NCI-H146 treated with DMSO at 0.1 percent for 48 hours (cell line): ENCODE data around the gene TPH2.

ENCODE experiments used
- DNase-seq: peaks from one replicate; lab custom pipeline; 2025; ENCODE audit not compliant: unreplicated experiment; lab: John Stamatoyannopoulos, UW

The TPH2 gene

DNA sequence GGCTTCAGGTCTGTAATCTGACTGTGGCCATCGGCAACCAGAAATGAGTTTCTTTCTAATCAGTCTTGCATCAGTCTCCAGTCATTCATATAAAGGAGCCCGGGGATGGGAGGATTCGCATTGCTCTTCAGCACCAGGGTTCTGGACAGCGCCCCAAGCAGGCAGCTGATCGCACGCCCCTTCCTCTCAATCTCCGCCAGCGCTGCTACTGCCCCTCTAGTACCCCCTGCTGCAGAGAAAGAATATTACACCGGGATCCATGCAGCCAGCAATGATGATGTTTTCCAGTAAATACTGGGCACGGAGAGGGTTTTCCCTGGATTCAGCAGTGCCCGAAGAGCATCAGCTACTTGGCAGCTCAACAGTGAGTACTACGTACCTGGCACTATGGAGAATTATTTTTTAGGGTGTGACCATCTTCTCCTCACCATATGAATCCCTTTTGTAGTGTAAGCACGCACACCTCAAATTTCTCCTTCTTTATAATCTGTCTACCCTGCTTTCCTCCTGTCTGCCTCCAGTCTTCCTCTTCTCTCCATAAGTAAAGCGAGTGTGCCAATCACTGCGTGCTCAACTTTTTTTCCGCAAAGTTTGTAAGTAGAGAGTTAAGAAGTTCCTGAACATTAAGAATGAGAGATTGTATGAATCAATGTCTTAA, at the start of gene TPH2:
TSS of gene TPH2 (plus strand) at position 118 of the 658 bp plus-strand sequence. CDS start at position 260, 142 bp downstream.
- DNase-seq, result peak; percentile 81

DNA sequence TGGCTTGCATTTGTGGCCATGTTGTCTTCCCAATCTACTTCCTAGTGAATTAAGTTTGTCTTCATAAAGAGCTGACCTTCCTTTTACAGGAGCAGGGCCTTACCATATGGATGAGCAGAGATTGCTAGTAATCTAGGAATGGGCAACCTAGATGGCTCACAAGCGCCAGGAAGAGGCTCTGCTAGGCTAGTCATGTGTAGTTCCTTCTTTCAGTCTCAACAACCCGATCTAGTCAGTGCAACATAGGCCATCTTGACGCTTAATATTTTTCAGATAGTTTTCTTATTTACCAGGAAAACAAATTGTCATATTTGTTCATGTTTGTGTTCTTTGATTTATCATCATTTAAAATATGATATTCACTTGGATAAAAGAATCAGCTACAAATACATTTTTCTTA, 48.2 kb upstream of the TPH2 start:
- no peak for DNase-seq

DNA sequence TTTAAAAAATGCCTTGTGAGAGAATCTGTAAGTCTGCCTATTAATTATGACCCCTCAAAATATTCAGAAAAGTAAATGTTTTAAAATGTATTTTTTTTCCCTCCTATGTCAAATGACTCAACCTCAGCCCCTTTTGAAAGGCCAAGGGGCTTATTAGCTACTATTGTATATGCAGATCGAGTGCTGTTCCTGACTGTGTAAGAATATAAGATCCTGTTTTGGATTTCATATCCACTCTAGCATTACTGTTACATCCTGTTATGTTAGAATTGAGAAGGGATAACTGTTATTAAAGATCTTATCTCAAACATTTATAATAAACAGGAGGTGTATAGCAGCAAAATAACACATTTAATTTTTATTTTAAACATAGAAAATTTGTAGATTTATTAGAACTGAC, 46.6 kb upstream of the TPH2 start:
- DNase-seq, result no peak

DNA sequence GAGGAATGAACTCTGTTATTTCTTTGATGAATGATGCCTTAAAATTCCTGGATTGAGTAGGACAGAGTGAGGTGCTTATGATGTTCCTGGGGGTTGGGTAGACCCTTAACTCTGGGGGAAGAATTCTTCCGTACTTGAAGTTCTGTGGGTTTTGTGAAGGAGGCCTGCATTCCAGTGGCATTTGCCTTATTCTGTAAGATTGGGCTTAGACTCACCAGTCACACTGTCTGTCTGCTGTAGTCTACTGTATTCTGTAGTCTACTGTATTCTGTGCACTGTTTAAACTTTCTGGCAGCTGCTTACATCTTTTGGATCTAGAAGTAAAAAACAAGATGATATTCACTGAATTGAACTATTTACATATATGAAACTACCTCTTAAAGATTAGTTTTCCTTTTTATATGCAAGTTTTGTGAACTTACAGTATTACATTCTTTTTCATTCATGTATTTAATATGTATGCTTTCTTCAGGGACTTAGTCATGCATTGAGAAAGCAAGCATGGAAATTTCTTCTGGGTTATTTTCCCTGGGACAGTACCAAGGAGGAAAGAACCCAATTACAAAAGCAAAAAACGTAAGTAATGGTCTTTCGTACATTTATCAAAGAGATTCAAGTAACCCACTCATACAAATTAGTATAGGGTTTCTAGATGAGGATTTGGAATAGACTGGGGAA, 42.3 kb upstream of the TPH2 start:
- no peak for DNase-seq

DNA sequence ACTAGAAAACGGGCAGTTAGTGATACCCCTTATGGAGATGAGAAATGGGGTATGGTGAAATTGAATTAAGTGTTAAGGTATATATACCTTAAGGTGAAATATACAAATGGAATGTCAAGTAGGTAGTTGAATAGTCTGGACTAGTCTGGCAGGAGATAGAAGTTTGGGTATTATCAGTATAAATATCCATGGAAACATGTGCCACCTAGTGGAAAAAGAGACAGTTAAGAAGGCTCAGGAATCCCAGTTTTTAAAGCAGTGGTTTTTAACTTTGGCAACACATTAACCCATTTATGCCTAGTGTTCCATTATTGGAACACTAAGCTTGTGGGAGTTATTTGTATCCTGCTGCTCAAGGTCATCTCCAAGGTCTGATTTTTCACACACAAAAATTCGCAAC, 38.6 kb upstream of the TPH2 start:
- no peak for DNase-seq

DNA sequence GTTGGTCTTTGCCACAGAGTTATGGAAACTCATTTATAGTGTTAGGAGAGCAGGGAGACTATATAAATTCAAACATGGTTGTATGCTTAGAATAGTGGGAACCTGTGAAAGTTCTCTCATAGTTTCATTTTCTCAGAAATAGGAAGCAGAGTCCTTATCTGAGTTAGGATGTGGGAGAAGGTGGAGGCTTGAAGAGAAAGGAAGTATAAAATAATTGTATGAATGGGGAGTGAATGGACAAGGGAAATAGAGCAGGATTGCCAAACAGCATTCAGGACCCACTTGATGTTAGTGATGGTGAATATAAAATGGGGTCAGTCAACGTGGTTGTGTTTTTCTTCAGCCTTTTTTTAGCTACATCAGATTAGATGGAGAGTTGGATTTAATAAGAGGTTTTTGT, 34.0 kb upstream of the TPH2 start:
- DNase-seq, result no peak

DNA sequence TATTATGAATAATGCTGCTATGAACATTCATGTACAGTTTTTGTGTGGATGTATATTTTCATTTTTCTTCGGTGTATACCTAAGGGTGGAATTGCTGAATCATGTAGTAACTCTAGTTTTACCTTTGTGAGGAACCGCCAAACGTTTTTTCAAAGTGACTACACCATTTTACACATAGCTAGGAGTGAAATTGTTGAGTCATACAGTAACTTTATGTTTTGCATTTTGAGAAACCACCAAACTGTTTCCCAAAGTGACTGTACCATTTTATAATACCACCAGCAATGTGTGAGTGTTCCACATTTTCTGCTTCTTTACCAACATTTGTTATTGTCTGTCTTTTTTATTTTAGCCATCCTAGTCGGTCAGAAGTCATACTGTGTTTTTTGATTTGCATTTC, 3.1 kb upstream of the TPH2 start:
- no peak for DNase-seq

DNA sequence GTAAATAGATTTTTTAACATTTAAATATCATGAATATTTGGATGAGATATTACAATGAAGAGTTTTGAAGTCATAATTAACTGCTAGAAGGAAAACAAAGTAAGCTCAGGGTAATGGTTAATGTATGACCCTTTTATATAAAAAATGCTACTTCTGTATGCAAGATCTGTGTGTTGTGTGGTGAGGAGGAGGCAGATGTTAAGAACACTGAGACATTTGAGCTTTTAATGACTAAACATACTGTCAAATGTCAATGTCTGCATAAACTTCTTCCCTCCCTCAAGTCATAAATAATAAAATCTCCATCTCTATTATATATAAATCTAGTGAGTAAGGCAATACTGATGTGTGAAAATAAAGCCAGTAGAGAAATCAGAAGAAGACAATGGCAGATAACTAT, 1.4 kb downstream of the TPH2 start:
- no peak for DNase-seq

DNA sequence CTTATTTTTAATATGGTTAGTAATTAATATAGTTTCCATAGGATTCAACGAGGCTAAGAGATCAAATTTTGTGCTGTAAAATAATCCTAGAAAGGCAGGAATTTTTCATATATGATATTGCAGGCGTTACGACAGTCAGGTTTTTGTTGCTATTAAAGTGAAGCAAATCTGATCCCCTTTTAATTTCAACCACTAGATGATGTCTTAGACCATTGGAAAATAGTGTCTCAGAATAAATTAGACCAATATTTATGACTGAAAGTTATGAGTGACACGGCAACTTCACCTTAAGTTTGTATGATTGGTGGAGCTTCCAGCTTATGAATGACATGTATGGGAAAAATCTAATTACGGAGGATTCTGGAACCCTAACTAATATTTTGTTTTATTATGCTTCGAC, 2.5 kb downstream of the TPH2 start:
- no peak for DNase-seq

DNA sequence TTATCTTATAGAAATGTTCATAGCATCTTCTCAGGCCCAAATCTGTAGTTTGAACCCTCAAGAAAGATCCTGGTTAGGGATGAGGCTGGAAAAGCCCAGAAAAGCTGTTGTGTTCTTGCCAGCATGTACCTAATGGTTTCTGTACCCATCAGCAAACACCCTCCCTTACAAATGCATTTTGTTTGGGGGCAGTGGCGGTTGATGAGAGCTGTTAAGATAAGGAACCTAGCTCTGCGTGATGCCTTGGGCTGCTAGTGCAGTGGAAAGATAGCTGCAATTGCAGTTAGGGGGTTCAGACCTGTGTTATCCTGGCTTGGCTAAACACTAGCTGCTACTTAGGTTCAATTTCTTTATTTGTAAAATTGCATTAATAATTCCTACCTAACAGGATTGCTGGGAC, 3.6 kb downstream of the TPH2 start:
- DNase-seq, result peak; percentile 52

DNA sequence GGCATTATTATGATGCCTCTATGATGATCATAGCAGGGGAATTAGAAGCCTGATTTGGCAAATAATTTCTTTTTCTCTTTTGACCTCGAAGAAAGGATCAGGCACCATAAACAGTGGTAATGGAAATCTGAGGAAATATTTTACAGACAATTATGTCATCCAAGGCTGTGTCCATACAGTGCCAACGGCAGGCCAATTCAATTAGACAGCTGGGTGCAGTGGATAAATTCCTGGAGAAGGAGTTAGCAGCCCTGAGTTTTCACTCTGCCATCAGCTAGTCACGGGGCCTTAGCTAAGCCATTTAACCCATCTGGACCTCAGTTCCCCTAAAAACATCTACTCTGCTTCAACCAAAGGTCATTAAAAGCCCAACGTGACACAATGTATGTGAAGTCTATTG, 4.1 kb downstream of the TPH2 start:
- DNase-seq, result no peak

DNA sequence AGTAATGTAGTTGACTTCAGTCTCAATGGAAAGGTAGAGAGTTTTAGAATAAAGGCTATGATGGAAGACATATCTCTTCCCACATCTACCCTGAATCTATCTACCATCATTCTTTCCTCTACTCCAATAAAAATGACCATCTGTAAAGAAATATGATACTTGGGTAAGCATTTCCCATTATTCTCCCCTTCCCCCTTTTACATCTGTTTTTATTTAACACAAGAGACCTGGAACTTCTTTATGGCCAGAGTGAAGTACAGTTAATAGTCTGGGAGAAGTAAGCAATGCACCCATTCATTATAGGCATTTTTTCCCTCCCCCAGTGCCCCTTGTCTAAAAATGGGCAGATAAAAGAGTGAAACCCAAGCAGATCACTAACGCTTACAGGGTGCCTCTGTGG, 6.5 kb downstream of the TPH2 start:
- no peak for DNase-seq

DNA sequence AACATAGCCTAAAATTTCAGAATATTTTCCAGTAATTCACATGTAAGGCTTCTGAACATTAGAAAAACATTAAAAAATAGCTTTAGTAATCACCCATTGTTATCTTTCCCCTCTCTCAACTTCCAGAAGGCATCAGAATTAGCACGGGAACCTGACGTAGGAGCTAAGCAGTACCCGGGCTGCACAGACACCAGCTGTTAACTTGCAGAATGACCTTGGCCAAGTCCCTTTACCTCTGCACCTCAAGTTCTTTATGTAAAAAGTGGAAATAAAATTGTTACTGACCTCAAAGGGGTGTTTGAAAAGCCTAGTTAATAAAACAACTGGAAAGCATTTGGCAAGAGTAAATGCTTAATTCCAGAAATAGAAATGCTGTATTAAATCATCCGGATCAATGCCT, 7.2 kb downstream of the TPH2 start:
- DNase-seq, result no peak

DNA sequence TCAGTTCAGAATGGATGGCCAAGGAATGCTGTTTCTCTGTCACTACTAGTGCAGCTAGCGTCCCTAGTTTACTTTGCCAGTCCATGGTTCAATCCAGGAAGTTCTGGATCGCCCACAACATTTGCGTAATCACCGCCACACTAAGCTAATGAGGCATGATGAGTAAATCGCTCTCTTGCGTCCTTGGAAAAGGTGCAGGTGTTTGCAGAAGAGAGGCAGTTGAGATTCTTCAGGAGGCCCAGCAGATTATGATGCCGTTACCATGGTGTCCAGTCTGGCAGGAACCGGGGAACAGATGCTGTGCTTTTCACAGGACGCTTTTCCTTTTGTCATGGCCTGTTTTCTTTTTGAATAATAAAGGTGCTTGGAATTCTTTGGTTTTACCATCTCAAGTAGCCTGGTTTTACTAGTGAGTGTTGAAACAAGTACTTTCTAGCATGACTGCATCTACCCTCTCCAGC, 9.0 kb downstream of the TPH2 start:
- peak; percentile 97 for DNase-seq

DNA sequence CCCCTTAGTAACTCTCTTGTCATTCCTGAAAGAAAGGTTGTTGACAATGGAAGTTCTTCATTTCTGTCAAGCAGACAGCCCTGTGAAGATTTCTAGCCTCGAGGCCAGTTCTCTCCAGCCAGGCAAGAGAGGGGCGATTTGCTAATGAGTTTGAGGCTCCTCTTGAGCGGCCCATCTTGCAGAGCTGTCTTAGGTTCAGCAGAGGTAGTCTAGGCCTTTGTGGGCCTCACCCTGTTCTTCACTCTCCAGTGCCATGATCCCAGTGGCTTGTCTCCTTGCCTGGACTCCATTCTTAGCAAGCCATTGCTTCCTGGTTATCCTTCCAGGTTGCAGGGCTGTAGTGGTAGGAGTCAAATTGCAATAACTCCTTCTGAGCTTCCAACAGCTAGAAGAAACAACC, 9.7 kb downstream of the TPH2 start:
- peak; percentile 33 for DNase-seq

DNA sequence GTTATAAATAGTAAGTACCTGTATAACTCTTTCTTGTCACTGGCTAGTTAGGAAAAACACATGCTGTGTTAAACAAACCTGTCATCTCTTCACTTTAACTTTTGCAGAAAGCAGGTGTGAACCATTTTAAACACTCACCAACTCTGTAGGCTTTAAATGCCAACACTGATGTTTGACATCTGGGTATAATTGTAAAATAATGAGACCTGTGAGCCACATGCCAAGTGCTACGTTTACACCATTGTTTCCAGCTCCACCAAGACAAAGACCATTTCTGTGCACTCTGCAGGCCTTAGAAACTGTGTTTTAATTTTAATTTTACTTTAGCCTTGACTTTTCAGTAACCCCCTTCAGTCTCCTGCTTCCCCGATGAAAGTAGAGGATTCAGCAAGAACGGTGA, 11.0 kb downstream of the TPH2 start:
- DNase-seq, result peak; percentile 76

DNA sequence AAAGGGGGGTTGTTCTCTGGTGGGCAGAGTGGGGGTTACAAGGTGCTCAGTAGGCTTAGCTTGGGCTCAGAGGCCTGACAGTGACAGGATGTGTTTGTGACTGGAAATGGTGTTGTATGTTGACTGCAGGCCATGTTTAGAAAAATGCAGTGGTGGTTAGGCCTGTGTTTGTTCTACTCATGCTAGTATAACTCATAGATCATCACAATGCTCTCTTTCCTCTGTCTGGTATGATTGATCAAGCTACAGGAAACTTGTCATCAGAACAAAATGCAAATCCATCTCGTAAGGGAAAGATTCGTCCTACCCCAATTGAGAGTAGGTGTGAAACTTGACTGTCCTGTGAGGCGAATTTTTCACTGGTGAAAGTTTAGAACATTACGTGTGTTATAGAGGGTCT, 11.8 kb downstream of the TPH2 start:
- no peak for DNase-seq

DNA sequence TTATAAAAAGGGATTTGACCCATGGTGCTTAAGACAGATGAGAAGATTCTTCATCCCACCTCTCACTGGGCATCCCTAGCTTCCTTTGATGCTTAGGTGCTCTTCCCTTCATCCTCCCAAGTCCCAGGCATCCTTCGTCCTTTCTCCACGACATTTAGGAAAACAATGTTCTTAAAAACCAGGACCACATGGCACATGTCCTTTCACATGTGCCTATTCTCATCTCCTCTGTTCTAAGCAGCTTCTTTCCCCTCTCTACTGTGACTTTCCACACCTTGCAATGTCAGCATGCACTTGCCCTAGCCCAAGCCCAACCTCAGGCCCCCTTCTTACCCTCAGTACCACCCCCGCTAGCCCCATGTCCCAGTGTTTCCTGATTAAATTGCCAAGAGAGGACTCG, 12.2 kb downstream of the TPH2 start:
- no peak for DNase-seq

DNA sequence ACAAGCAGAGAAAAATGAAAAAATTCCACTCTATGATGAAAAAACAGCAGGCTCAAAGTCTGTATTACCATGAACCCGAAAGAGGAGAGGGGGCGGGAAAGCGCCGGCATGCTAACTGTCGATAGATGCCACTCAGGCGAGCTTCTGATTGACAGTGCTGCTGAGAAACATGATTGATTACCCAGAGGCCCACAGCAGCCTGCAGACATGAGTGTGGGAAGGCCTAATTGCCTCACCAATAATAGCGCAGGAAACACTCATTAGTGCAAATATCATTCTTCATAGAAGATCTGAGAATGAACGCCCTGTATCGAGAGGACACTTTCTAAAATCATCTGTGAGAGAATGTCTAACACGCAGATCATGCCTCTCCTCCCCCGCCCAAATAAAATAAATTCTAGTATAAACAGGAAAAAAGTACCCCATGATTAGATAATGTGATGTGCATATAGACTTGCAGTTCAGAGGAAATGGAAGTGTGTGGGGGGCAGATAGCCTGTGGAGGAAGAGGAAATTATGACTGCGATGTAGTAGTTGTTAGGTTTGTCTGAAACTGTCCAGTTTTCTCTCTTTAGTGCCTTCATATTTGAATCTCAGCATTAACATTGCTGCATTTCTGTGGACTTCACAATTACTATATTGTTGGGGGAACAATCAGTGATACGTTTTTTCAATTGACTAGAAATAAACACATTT, 15.6 kb downstream of the TPH2 start:
- DNase-seq, result no peak

DNA sequence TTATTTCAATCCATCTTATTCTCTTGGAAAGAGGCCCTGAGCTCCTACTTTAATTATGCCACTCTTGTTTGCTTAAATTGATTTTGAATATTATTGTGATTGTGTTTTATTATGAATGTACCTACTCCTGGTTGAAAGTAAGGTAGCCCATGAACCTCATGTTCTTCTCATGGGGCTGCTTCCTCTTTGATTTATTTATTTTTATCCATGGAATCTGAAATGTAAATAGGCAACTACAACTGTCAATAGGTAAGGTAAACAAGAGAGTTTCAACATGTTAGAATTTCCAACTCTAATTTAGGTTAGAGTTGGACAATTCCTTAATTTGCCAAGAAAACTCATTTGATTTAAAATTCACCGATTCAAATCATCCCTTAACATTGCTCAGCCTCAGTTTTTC, 16.2 kb downstream of the TPH2 start:
- no peak for DNase-seq

DNA sequence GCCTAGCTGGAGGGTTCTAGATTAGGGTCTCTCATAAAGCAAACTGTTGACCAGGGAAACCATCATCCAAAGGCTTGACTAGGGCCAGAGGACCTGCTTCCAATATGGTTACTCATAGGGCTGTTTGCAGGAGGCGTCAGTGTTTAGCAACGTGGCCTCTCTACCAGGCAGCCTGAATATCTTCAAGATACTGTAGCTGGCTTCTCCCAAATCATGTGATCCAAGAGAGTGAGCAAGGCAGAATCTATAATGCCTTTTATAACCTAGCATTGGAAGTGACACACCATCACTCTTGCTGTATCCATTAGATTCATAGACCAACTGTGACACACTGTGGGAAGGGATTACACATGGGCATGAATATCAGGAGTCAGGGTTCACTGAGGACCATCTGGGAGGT, 17.3 kb downstream of the TPH2 start:
- DNase-seq, result no peak

DNA sequence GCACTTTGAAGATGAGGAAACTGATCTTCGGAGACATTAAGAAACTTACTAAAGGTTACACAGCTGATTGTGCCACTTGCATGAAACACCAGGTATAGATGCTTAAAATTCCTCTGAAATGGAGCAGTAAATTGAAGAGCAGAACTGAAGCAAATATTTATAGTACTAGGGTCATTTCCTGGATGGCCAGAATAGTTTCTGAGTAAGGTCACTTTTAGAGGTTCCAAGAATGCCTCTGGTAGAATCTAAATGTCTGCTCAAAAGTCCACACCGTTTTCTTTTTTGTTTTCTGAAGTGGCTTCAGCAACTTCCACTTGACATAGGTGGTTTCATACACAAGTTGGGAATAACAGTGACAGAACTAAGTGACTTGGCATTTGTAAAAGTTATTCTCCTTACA, 19.4 kb downstream of the TPH2 start:
- no peak for DNase-seq
